MCF 10A (cell line): ENCODE results near the gene TIAM1. TPM values are rescaled to one million over a fixed set of nuclear protein-coding genes. Genes with fewer than 3 reads are reported as not detected.
A peak's percentile ranks its signal among the peaks of the same experiment; 100 is the strongest.

Experiments
- BruUV-seq: library from RNA; stranded (reverse); fragments of 400-500 nt; replicated peaks from 2 replicates; lab custom pipeline; 2021; lab: Mats Ljungman, UMichigan
- CTCF ChIA-PET: fragments of 300-600 bp; sonication (Branson Sonifier 250); formaldehyde crosslinking; extraction: SDS; loops from one replicate; lab custom pipeline; 2021; ENCODE audit warnings: antibody characterized with exemption, inconsistent platforms; lab: Yijun Ruan, JAX
- POLR2A ChIA-PET: fragments of 300-600, 350-650 bp; sonication (Branson Sonifier 250); formaldehyde crosslinking; extraction: SDS; loops from one replicate; lab custom pipeline; 2020; ENCODE audit warnings: antibody characterized with exemption, inconsistent platforms; lab: Yijun Ruan, JAX
- DNase-seq: peaks from one replicate; pipeline ENCODE4 v3.0.0-alpha.2; 2018; ENCODE audit not compliant: unreplicated experiment
- H3K27ac Mint-ChIP-seq: one replicate; pipeline ENCODE4 v1.8.0; 2022; ENCODE audit warnings: mild to moderate bottlenecking, low read depth, mixed read lengths; ENCODE audit not compliant: unreplicated experiment
- H3K27me3 Mint-ChIP-seq: one replicate; pipeline ENCODE4 v1.8.0; 2022; ENCODE audit warnings: mixed read lengths; ENCODE audit not compliant: insufficient read depth, unreplicated experiment
- H3K36me3 Mint-ChIP-seq: one replicate; pipeline ENCODE4 v1.8.0; 2022; ENCODE audit warnings: mild to moderate bottlenecking, moderate library complexity, mixed read lengths; ENCODE audit not compliant: insufficient read depth, unreplicated experiment
- H3K4me1 Mint-ChIP-seq: one replicate; pipeline ENCODE4 v1.8.0; 2022; ENCODE audit warnings: mixed read lengths; ENCODE audit not compliant: insufficient read depth, unreplicated experiment
- H3K4me3 Mint-ChIP-seq: one replicate; pipeline ENCODE4 v1.8.0; 2022; ENCODE audit warnings: mild to moderate bottlenecking, moderate library complexity, mixed read lengths; ENCODE audit not compliant: unreplicated experiment
- H3K9me3 Mint-ChIP-seq: one replicate; pipeline ENCODE4 v1.8.0; 2022; ENCODE audit warnings: mixed read lengths; ENCODE audit not compliant: unreplicated experiment
- CTCF ChIP-seq: fragments of 200-600 bp; IDR thresholded peaks from one replicate; pipeline ENCODE4 v1.8.0; 2022; ENCODE audit warnings: antibody characterized with exemption, mild to moderate bottlenecking; ENCODE audit not compliant: unreplicated experiment
- intact Hi-C: fragments of 100-400 bp; cut with micrococcal nuclease; formaldehyde crosslinking; loops from 2 replicates; pipeline ENCODE4 v1.14.1; 2022
- total RNA-seq: library from RNA; stranded (reverse); gene quantifications from 2 replicates; pipeline ENCODE4 v1.2.3, GENCODE V29; 2022

TIAM1 gene
- total RNA-seq, 1 experiment from 2014 or later, result 9.8 TPM

- ChIA-PET CTCF (interaction anchor here (0.6 to 4.2 kb wide), 4 partner anchors 12 to 401 kb away, joined by 3 to 50 read pairs (median 4); no protein-coding TSS in a partner anchor), POLR2A (no interaction called here)
- Mint-ChIP-seq H3K27me3 (no peaks in the 10 kb centered on the region), H3K27ac (no peak overlapping the region), H3K4me3 (no peak overlapping the region), H3K9me3 (no peaks in the 10 kb centered on the region), H3K36me3 (no peaks in the 10 kb centered on the region), H3K4me1 (peaks cover 6% of the 10 kb centered on the region)
- BruUV-seq, result no TSS peak
- no peak for TF ChIP-seq CTCF
- DNase-seq, result peak; percentile 34
- intact Hi-C loops, result no loop called here
Measured at GRCh38 chr21:31203431-31204054, 140.5 kb downstream of the TIAM1 start.

- no peak overlapping the region for H3K27ac Mint-ChIP-seq
- no peaks in the 10 kb centered on the region for H3K27me3 Mint-ChIP-seq
- DNase-seq, result peak; percentile 40
- POLR2A ChIA-PET, result no interaction called here
- CTCF ChIA-PET, result interaction anchor here (0.7 to 4.2 kb wide), 8 partner anchors 21 to 453 kb away, joined by 4 to 50 read pairs (median 7); no protein-coding TSS in a partner anchor
- H3K4me3 Mint-ChIP-seq, result no peak overlapping the region
- no peaks in the 10 kb centered on the region for H3K9me3 Mint-ChIP-seq
- peaks cover 6% of the 10 kb centered on the region for H3K4me1 Mint-ChIP-seq
- TF ChIP-seq CTCF, result no peak
- no peaks in the 10 kb centered on the region for H3K36me3 Mint-ChIP-seq
- BruUV-seq, result no TSS peak
- intact Hi-C loops, result no loop called here
Measured at GRCh38 chr21:31201548-31201947, 142.5 kb downstream of the TIAM1 start.

GRCh38 chr21:31201144-31201543, 142.9 kb downstream of the TIAM1 start:
- H3K27ac Mint-ChIP-seq, result no peak overlapping the region

More at GRCh38 chr21:31201144-31201543, 142.9 kb downstream of the TIAM1 start:
- DNase-seq, result no peak
- intact Hi-C loops, result no loop called here
- Mint-ChIP-seq H3K36me3 (no peaks in the 10 kb centered on the region), H3K4me1 (peaks cover 6% of the 10 kb centered on the region), H3K4me3 (no peak overlapping the region), H3K9me3 (no peaks in the 10 kb centered on the region), H3K27me3 (no peaks in the 10 kb centered on the region)
- CTCF ChIA-PET, result interaction anchor here (0.6 to 12.1 kb wide), 8 partner anchors 142 to 404 kb away, joined by 3 to 212 read pairs (median 10); no protein-coding TSS in a partner anchor
- TF ChIP-seq CTCF, result no peak
- POLR2A ChIA-PET, result interaction anchor here (0.6 kb wide), 1 partner anchor 122 kb away, joined by 3 read pairs; no protein-coding TSS in a partner anchor
- no TSS peak for BruUV-seq
